Activated CD4-positive, CD25-positive, alpha-beta regulatory T cell (primary cell): ENCODE measurements around the gene MRPL2.
A peak's percentile ranks its signal among the peaks of the same experiment; 100 is the strongest.
"Not testable (repeated sequence)": the region's sequence is repeated elsewhere in the genome, so short reads cannot be mapped to it uniquely, and the experiment has no call there.

Experiments used
- DNase-seq, 4 experiments: peaks; one replicate each; lab custom pipeline; 2025; lab: John Stamatoyannopoulos, UW

The MRPL2 gene

DNA sequence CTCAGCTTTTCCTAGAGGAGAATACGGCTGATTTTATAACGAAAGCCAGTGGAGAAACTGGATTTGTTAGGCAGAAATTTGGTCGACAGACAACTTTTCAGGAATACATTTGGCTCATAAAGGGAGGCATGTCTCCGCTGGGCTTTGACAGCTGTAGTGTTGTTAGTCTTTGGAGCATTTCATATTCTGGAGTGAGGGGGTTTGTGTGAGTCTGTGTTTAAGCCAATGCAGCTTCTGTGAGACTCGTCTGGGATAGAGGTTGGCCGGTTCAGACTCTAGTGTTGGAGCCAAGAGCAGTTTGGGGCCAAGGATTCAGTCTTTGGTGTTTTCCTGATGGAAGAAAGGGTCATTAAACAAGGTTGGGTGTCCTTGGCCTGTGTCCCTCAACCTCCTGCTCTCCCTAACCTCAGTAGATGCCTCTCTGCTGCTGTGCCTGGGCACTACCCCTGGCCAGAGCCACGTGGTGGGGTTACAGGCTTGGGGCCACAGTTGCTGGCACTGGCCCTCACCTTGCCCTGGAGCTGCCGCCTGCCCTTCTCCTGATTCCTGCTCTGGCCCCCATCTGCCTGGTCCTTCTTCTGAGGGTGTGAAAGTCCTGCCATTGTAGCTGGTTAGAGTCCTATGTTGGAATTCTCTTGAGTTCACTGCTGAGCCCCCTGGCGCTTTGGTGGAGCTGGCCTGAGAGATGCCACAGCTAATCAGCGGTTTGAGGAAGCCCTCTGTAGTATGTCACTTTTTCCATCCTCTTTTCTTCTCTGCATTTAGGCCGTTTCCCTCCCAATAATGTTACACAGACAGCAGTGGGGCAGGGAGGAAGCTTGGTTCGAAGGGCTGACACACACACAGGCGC, 23.8 kb upstream of the MRPL2 start:
- DNase-seq, result no peak

DNA sequence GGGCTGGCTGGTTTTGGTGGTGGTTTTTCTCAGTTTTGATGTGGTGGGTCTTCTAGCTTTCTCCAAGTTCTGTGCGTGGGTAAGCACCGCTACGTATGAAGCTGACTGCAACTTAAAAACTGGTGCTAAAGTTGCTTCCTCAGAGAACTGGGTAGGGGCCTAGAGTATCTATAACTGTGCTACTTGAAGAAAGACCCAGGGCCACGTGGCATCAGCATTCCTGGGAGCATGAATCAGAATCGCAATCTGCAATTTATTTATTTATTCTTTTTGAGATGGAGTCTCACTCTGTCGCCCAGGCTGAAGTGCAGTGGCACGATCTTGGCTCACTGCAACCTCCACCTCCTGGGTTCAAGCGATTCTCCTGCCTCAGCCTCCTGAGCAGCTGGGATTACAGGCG, 22.7 kb upstream of the MRPL2 start:
- not testable (repeated sequence) for DNase-seq

DNA sequence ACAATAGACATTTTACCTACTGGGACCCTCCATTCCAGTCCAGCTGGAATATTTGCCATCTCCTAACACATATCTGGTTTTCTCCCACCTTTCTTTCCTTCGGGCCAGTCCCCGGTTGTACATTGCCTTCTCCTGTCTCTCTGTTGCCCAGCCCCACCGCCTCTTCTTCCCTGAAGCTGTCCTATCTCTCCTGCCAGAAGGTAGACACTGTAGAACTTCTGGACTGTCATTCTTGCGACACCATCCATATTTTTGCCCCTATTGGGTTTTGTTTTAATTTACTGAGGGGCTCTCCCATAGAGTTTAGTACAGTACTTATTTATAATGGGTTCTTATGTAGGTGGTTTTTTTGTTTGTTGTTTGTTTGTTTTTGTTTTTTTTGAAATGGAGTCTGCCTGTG, 21.8 kb upstream of the MRPL2 start:
- no peak for DNase-seq

DNA sequence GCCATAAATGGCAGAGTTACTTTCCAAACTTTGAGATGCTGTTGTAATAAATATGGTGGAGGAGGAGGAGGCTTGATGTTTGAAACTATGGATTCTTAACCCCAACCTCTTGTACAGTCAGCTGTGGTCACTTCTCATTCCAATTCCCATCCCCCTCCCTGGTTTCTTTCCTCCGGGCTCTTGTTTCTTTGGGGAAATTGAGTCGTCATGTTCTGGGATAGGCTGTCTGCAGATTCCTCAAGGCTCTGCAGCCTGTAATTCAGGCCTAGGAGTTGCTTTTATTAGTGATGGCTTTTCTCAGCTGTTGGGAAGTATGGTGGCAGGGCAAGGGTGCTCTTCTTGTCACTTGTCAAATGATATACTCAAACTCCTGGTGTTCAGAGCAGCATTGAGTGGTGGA, 19.5 kb upstream of the MRPL2 start:
- DNase-seq, result no peak

DNA sequence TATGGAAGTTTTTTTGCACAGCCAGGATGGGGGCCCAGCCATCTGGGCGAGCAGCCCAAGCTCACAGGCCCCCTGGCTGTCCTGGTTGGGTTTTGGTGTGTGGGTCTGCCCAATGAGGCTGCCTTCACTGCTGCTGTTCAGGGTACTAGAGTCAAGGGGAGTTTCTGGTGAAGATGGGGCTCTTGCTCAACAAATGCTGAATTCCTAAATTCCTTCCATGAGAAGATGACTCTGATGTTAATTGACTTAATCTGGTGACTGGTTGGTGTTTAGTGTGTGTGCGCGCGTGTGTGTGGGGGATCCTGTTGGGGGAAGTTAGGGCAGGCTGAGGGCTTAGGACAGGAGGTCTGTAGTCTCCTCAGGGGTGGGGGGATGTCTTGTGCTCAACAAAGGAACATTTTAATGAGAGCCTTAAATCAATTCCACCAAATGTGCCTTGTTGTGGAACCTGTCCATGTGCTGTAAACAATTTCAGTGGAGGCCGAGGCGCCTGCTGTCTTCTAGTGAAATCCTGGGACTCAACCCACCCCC, 18.8 kb upstream of the MRPL2 start:
- no peak for DNase-seq

DNA sequence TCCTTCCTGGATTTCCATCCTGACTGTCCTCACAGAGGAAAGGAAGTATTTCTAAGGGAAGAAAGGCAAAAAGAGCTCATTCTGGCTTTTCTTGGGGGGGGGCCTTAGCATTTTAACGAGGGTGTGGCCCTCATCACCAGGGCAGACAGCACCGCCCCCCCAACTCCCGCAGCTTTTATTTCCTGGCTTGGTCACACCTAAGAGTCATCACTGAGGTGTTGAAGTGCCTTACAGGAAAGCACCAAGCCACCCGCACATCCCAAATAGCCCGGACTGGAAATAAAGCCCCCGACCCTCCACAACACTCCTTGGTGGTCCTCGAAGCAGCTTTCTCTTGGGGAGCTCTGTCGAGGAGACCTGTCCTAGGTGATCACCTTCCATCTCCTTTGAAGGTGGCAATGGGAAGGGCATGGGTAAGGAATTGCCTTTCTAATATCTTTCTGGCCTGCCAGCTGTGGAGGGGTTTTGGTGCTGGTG, 18.1 kb upstream of the MRPL2 start:
- no peak for DNase-seq

DNA sequence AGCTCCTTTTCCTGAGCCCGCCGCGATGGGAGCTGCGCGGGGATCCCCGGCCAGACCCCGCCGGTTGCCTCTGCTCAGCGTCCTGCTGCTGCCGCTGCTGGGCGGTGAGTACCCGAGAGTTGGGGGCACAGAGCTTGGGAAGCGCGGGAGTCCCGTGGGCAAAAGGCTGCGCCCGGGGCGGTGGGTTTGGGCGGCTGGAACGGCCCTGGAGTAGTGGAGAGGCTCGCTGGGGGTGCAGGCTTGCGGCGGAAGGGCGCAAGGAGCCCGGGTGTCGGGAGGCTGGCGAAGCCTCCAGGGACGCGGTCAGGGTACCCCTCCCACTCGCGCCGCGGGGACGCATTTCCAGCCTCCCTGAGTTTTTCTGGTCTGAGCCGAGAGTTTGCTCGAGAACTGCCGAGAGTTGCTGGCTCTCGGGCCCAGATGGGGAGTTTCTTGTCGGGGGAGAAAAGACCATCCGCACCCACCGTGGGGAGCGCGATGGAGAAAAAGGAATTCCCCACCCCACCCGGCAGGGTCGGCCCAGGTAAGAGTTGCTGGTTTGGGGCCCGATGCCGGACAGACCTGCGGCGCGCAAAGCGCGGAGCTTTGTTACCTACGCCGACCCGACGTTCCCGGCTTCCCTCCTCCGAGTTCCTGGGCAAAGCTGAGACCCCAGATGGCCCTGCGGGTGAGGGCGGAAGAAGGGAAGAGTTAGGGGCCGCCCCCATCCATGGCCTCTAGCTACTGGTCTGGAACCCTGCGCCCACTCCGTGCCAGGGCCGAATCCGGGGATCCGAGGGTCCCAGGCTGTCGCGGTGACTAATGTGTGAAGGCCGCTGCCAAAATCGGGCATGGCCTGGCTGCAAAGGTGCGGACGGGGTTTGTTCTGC, 17.5 kb upstream of the MRPL2 start:
- DNase-seq, result no peak

DNA sequence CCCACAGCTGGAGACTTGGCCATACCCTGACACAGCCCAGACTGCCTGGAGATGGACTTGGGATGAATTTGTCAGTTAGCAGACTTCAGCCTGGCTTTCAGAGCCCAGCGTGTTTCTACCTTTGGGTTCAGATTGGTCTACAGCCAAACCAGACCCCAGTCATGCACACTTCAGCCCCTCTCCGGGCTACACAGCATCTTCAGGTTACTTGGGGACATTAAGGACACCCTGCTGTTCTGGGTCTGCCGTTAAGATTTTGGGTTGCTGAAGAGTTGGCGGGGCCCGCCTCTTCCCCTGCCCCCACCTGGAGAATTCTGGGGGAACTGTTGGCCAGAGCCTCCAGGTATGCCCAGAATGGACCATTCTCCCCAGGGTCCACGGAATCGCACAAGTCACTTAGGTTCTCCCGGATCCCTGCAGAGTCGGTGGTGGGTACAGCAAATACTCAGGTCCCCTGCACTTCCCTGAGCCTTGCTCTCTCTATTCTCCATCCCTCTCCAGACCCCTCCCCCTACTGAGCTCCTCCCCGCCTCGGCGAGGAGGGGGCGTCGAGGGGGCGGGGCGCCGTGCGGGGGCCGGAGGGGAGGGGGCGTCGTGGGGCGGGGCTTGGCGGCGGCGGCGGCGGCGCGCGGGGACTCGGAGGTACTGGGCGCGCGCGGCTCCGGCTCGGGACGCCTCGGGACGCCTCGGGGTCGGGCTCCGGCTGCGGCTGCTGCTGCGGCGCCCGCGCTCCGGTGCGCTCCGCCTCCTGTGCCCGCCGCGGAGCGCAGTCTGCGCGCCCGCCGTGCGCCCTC, 16.6 kb upstream of the MRPL2 start, which contains the start of gene PTK7:
Gene PTK7 (plus strand): TSS at position 645 of the 794 bp plus-strand sequence. CDS start 175 bp downstream, outside the sequence.
- no peak for DNase-seq

DNA sequence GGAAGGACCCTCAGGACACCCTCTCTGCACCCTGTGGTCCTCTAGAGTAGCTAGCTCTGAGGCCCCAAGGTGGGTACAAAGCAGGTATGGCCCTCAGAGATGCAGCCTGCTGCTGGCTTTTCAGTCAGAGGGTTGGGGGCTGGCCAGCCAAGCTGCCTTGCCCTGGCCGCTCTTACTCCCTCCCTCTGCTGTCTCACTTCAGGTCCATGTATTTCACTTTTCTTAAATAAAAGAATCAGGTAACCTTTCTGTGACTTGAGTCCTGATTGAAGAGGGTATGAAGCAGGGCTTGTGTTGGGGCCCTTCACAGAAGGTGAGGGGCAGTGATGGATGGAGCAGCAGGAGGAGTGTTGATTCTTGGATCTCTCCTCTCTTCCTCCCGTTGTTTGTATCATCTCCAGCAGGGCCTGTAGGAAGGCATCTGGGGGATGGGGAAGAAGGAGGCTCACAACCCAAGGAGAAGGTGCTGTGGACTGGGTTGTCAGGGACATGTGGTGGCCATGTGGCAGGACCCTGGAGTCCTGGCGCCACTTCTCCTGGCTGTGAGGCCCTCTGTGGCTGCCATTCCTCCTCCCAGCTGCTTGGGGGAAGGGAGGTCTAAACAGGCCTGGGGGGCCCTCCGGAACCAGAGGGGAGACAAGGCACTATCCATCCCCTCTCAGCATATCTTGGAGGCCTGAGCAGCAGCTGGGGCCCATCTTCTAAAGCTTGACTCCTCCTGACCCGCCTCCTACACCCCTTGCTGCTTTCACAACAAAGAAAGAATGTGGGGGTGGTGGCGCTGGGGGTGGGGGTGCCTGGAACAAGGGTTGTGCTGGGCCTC, 15.8 kb upstream of the MRPL2 start:
- no peak for DNase-seq

DNA sequence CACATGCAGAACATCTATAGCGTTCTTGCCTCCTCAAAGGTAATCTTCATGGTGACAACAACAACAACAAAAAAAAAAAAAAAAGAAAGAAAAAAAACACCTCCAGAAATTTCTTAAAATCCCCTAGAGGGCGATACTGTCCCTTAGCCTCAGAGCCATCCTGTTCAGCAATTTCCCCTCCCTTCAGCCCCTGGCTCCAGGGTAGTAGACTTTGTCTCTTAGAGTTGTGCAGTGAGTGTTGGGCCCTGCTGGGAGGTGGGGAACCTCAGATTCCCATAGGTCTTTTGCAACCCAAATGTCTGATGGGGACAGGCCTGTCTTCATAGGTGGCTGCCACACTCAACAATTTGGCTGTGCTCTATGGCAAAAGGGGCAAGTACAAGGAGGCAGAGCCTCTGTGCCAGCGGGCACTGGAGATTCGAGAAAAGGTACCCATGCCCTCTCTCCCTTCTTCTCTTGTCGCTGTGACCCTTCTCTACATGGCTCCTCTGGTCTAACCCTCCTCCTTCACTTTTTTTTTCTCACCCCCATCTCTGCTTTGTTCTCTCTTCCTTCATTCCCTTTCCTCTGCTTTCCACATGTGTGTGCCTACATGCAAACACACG, 10.9 kb upstream of the MRPL2 start:
- no peak for DNase-seq

DNA sequence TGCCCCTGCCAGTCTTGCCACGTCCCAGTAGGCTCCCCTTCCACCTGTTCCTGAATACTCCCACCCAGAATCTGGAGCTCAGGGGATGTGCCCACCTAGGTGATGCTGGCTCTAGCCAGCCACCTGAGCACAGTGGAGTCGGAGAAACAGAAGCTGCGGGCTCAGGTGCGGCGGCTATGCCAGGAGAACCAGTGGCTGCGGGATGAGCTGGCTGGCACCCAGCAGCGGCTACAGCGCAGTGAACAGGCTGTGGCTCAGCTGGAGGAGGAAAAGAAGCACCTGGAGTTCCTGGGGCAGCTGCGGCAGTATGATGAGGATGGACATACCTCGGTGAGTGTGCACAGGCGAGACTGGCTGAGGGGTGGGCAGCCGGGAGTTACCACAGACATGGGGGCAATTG, 3.6 kb upstream of the MRPL2 start:
- no peak for DNase-seq

DNA sequence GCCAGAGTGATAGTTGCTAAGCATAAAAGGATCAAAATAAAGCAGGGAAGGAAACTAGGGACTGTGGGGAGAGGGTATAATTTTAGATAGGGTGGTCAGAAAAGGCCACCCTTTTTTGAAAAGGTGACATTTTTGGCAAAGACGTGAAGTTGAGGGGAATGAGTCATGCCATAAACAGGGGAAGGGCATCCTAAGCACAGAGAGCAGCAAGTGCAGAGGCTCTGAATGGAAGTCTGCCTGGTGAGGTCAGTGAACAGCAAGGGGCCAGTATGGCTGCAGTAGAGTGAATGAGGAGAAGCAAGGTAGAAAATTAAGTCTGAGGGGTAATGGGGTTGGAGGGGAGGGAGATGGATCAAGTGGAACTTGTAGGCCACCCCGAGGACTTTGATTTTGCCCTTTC, 2.6 kb upstream of the MRPL2 start:
- no peak for DNase-seq

DNA sequence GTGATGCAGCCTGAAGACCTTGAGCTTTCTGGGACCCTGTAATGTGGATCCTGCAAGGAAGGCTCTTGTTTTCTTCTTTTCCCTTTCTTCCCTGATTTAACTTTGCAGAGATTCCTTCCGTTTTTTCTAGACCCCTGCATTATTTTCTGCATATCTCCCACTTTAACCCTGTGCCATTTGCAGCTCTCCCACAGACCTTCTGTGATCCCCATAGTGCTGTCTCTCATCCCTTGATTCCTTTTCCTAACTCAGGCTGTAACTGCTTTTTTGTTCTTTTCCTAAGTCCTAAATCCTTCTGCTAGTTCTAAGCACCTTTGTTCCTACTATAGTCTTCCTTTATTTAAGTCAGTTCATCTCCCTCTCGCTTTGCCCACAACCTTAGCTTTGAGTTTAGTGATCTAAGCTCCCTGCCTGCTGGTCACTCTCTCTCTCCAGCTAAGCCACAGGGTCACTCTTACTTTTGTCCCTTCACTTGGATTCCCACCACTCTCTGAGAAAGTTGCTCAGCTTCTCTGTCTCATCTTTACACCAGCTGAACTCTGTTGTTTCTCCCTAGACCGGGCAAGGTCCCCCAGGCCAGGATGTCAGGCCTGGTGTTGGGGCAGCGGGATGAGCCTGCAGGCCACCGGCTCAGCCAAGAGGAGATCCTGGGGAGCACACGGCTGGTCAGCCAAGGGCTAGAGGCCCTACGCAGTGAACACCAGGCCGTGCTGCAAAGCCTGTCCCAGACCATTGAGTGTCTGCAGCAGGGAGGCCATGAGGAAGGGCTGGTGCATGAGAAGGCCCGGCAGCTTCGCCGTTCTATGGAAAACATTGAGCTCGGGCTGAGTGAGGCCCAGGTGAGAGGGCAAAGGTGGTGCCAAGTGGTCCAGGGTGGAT, 1.8 kb upstream of the MRPL2 start:
- DNase-seq, result no peak

DNA sequence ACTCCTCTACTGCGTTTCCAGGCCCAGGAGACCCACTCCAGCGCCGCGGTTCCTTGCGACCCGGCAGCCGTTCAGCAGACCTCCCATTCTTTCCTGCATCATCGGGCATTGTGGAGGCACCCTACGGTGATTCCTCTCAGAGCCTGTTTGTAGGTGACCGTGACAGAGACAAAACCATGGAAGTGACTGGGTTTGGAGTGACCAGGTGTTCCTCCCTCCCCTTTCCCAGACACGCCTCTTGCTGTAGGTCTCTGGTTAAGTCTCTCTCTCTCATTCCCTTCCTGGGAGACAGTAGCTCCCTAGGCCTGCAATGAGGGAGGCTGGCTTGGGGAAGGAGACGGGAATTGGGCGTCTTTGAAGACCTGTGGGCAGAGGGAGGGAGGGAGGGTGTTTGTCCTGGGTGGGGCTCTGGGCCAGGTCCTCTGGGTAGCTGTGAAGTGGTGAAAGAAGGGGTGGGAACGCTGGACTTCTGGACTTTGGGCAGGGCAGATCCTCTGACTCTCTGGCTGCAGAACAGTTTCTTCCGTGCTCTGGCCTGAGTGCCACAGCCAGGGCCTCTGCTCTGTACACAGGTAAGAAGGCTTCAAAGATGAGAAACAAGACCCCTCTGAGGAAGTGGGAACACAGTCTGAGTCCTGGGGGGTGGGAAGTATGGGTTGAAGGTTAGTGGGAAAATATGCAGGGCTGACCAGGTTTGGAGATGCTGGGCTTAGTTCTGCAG, 960 bp upstream of the MRPL2 start:
- DNase-seq, result no peak

DNA sequence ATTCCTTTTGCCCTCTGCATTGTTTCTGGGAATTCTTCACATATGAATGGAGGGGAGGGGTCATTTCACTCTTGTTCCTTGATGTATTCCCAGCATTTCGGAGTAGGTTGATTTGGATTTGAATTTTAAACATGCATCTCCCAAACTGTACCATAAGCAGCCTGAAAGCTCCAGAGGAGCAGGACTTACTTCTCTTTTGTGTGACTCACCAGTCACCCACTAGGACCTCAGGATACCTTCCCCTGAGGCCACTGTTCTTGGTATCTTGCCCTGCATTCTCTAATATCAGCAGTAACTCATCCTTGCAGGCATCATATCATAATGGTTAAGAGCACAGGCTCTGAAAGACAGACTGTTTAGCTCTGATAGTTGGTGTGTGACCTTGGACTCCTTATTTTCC, 703 bp downstream of the MRPL2 start:
- DNase-seq, result no peak

DNA sequence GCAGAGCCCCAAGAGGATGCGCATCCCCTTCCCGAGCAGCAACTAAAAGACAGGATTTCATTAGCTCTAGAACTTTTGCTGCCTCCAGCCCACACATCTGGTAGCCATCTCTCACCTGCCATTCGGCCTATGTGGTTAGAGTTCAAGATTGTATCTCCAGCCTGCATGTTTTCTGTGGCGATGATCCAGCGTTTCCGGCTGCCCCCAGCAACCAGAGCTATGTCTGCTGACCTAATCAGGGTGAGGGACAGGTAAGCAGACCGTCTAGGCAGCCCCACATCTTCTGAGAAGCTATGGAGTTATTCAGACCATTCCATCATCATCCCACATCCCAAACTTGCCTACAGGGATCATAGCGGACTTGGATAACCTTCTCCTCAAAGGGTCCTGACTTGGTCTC, 3.3 kb downstream of the MRPL2 start:
- DNase-seq, result no peak

DNA sequence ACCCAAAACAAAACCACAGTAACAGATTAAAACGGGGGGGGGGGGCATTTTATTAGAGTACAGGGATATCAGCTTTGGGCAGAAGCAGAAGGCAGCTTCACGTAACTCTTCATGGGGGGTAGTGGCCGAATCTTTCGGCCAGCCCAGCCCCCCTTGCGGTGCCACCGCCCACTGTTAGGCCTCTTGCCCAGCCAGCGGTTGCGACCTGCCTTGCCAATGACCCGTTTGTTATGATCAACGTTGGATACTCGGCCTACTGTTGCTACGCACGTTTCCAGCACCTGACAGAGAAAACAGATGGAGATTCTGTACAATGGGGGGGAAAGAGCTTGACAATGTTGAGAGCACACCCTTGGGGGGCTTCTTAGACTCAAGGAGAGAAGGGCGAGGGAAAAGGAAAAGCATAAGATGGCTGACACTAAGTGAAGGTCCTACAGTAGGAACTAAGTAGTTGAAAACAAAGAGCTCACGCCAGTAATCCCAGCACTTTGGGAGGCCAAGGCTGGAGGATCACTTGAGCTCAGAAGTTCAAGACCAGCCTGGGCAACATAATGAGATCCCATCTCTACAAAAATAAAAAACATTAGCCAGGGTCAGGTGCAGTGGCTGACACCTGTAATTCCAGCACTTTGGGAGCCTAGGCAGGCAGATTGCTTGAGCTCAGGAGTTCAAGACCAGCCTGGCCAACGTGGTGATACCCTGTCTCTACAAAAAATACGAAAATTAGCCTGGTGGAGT, 4.9 kb downstream of the MRPL2 start:
- DNase-seq, result no peak

DNA sequence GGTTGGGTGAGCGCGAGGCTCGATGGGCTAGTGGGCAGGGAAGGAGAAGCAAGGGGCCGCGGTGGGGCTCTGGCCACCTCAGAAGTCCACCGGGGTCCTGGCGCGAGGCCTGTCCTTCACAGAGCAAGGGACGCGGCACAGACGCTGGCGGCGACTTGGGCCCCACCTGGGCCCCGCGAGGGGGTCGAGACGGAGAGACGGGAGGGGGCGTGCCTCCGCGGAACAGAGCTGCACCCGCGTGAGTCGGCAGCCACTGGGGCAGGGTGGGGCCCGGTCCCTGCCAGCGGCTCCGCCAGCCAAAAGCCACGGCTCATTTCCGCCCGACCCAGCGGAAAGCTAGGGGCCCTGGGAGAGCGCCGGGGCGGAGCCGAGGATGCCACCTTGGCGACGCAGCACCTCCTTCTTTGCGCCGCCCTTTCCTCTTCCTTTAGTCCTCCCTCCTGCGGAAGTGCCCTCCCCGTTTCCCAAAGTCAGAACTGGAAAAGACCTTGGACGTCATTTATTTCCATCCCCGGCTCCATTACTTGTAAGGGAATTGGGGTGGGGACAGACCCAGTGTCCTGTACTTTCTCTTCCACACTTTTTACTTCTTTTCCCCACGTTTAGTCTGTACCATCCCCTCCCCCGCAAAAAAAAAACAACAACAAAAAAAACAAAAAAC, 5.6 kb downstream of the MRPL2 start, which contains the start of gene CUL7:
Gene CUL7 (minus strand): TSS at position 307 of the 661 bp plus-strand sequence. CDS start 1,063 bp downstream, outside the sequence.
- peak; percentile 76 to 88 (median 82) for DNase-seq
